ENCODE measurements around the gene PNPT1.

PNPT1 gene

GRCh38 chr2:55721596-55722215, 28.1 kb upstream of the PNPT1 start:
- Histone ChIP-seq H3F3A (ENCODE audit: control insufficient read depth, insufficient read depth) (no peaks in the 10 kb centered on the region), H3K4me2 (ENCODE audit: low read length) (no peak overlapping the region), H3K9me2 (replicated peaks; ENCODE audit: control insufficient read depth, low read length) (no peaks in the 10 kb centered on the region), H3K4me1 (ENCODE audit: control insufficient read depth, low read length) (no peaks in the 10 kb centered on the region), H3K27me3 (ENCODE audit: control insufficient read depth, low read length) (peaks cover 5% of the 10 kb centered on the region), H3K27ac (ENCODE audit: low read depth, low read length) (no peak overlapping the region), H3K79me2 (ENCODE audit: control insufficient read depth, low read length) (no peaks in the 10 kb centered on the region), H4K20me1 (ENCODE audit: control insufficient read depth, insufficient read depth, low read depth, low read length) (no peaks in the 10 kb centered on the region), H3K4me3 (ENCODE audit: low read length) (no peak overlapping the region), H3K36me3 (ENCODE audit: control insufficient read depth, low read length) (no peaks in the 10 kb centered on the region), H3K9me3 (ENCODE audit: control insufficient read depth, insufficient read depth, low read length) (no peaks in the 10 kb centered on the region)
- TF ChIP-seq, protein P1, sequence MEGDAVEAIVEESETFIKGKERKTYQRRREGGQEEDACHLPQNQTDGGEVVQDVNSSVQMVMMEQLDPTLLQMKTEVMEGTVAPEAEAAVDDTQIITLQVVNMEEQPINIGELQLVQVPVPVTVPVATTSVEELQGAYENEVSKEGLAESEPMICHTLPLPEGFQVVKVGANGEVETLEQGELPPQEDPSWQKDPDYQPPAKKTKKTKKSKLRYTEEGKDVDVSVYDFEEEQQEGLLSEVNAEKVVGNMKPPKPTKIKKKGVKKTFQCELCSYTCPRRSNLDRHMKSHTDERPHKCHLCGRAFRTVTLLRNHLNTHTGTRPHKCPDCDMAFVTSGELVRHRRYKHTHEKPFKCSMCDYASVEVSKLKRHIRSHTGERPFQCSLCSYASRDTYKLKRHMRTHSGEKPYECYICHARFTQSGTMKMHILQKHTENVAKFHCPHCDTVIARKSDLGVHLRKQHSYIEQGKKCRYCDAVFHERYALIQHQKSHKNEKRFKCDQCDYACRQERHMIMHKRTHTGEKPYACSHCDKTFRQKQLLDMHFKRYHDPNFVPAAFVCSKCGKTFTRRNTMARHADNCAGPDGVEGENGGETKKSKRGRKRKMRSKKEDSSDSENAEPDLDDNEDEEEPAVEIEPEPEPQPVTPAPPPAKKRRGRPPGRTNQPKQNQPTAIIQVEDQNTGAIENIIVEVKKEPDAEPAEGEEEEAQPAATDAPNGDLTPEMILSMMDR (IDR thresholded peaks at IDR 0.05; ENCODE audit: low read depth, low read length, poor library complexity, severe bottlenecking), result no peak
- no peak for TF ChIP-seq EZH2phosphoT487 (IDR thresholded peaks at IDR 0.05; ENCODE audit: borderline replicate concordance, low read length)

DNA sequence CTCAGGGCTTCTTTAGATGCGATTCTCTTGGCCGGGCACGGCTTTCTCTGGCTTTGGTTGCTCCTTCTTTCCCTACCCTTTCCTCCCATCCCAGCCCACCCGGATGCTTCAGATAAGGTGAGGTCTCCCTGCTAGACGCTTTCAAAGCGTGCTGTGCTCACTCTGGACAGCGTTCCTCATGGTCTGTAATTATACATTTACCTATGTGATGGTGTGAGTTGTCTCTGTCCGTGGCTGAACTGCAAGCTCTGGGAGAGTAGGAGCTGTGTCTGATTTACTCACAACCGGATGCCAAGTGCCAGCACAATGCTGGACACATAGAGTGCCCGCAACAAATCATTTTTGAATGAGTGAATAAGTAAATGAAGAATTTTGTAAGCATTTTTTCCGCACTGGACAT, 26.8 kb upstream of the PNPT1 start:
- H3K4me3 ChIP-seq (ENCODE audit: low read length), result no peak overlapping the region
- no peaks in the 10 kb centered on the region for H3F3A ChIP-seq (ENCODE audit: control insufficient read depth, insufficient read depth)

GRCh38 chr2:55719852-55720251, 26.2 kb upstream of the PNPT1 start:
- no peak overlapping the region for H3K4me2 ChIP-seq (ENCODE audit: low read length)
- no peak overlapping the region for H3K27ac ChIP-seq (ENCODE audit: low read depth, low read length)
- no peaks in the 10 kb centered on the region for H3K9me2 ChIP-seq (replicated peaks; ENCODE audit: control insufficient read depth, low read length)
- no peak overlapping the region for H3K4me3 ChIP-seq (ENCODE audit: low read length)
- H3K27me3 ChIP-seq (ENCODE audit: control insufficient read depth, low read length), result peaks cover 5% of the 10 kb centered on the region; the same call in 1 of the 2 replicates
- H3F3A ChIP-seq (ENCODE audit: control insufficient read depth, insufficient read depth), result no peaks in the 10 kb centered on the region
- H3K4me1 ChIP-seq (ENCODE audit: control insufficient read depth, low read length), result no peaks in the 10 kb centered on the region
- no peaks in the 10 kb centered on the region for H3K79me2 ChIP-seq (ENCODE audit: control insufficient read depth, low read length)
- H3K9me3 ChIP-seq (ENCODE audit: control insufficient read depth, insufficient read depth, low read length), result no peaks in the 10 kb centered on the region
- no peaks in the 10 kb centered on the region for H4K20me1 ChIP-seq (ENCODE audit: control insufficient read depth, insufficient read depth, low read depth, low read length)
- H3K36me3 ChIP-seq (ENCODE audit: control insufficient read depth, low read length), result no peaks in the 10 kb centered on the region
- TF ChIP-seq, protein P1 (IDR thresholded peaks at IDR 0.05; ENCODE audit: low read depth, low read length, poor library complexity, severe bottlenecking), result no peak
- TF ChIP-seq EZH2phosphoT487 (IDR thresholded peaks at IDR 0.05; ENCODE audit: borderline replicate concordance, low read length), result no peak

More for the DNA sequence above, 26.8 kb upstream of the PNPT1 start:
- no peaks in the 10 kb centered on the region for H3K4me1 ChIP-seq (ENCODE audit: control insufficient read depth, low read length)
- no peaks in the 10 kb centered on the region for H4K20me1 ChIP-seq (ENCODE audit: control insufficient read depth, insufficient read depth, low read depth, low read length)
- no peak overlapping the region for H3K4me2 ChIP-seq (ENCODE audit: low read length)
- H3K79me2 ChIP-seq (ENCODE audit: control insufficient read depth, low read length), result no peaks in the 10 kb centered on the region
- H3K27me3 ChIP-seq (ENCODE audit: control insufficient read depth, low read length), result peaks cover 5% of the 10 kb centered on the region
- no peaks in the 10 kb centered on the region for H3K9me3 ChIP-seq (ENCODE audit: control insufficient read depth, insufficient read depth, low read length)
- H3K36me3 ChIP-seq (ENCODE audit: control insufficient read depth, low read length), result no peaks in the 10 kb centered on the region
- TF ChIP-seq, protein P1 (IDR thresholded peaks at IDR 0.05; ENCODE audit: low read depth, low read length, poor library complexity, severe bottlenecking), result no peak
- no peak for TF ChIP-seq EZH2phosphoT487 (IDR thresholded peaks at IDR 0.05; ENCODE audit: borderline replicate concordance, low read length)
- no peaks in the 10 kb centered on the region for H3K9me2 ChIP-seq (replicated peaks; ENCODE audit: control insufficient read depth, low read length)
- no peak overlapping the region for H3K27ac ChIP-seq (ENCODE audit: low read depth, low read length)

Measured in DOHH2 (cell line).